K562 (cell line): ENCODE measurements around the gene RNF115. TPM values are rescaled to one million over a fixed set of nuclear protein-coding genes. Genes with fewer than 3 reads are reported as not detected.
A peak's percentile ranks its signal among the peaks of the same experiment; 100 is the strongest.

Experiments used
- BRD9 ChIP-seq: fragments of 450-650 bp; IDR thresholded peaks from 2 replicates; pipeline ENCODE4 v1.6.1; 2018; ENCODE audit warnings: low read depth; ENCODE audit not compliant: partially characterized antibody
- ETV1 ChIP-seq: fragments of 450-650 bp; conservative IDR thresholded peaks from 2 replicates; pipeline ENCODE4 v1.6.1; 2016; ENCODE audit warnings: missing genetic modification characterization, control low read depth, low read depth, missing compliant biosample characterization
- L3MBTL2 ChIP-seq: fragments of 450-650 bp; IDR thresholded peaks from 2 replicates; pipeline ENCODE4 v1.6.1; 2016; ENCODE audit warnings: mild to moderate bottlenecking, moderate library complexity
- NR2C2 ChIP-seq, 2 experiments: fragments of 200-800 bp in 1 of 2; sonication (Bioruptor generic) in 1 of 2; sonication (generic) in 1 of 2; formaldehyde crosslinking in 1 of 2; IDR thresholded peaks; 2 replicates each; pipeline versions ENCODE4 v1.6.1 to v1.8.0; 2016 to 2022; ENCODE audit warnings: mild to moderate bottlenecking in 1 of 2, missing compliant biosample characterization in 1 of 2, missing genetic modification characterization in 1 of 2, missing genetic modification reagents in 1 of 2
- PCBP1 ChIP-seq: fragments of 200-400 bp; formaldehyde crosslinking; IDR thresholded peaks from 2 replicates; pipeline ENCODE4 v1.6.1; 2018; ENCODE audit warnings: mild to moderate bottlenecking, low read depth, low read length; ENCODE audit not compliant: poor library complexity, severe bottlenecking
- PHF21A ChIP-seq: fragments of 450-650 bp; IDR thresholded peaks from 2 replicates; pipeline ENCODE4 v1.6.1; 2017; ENCODE audit warnings: low read depth, borderline replicate concordance
- SMAD1 ChIP-seq: fragments of 150-350 bp; IDR thresholded peaks from 2 replicates; pipeline ENCODE4 v1.6.1; 2014; ENCODE audit warnings: low read length, low read depth; ENCODE audit not compliant: partially characterized antibody
- TRIM24 ChIP-seq, 2 experiments: fragments of 450-650 bp; IDR thresholded peaks; 2 replicates each; pipeline ENCODE4 v1.6.1; 2016
- U2AF1 ChIP-seq: fragments of 200-400 bp; formaldehyde crosslinking; optimal IDR thresholded peaks from 2 replicates; pipeline ENCODE3; 2017; ENCODE audit warnings: mild to moderate bottlenecking, low read depth, low read length, moderate library complexity
- ZBED1 ChIP-seq: IDR thresholded peaks from 2 replicates; pipeline ENCODE4 v1.6.1; 2014
- ZFP36 ChIP-seq: fragments of 150-350 bp; IDR thresholded peaks from 2 replicates; pipeline ENCODE4 v1.6.1; 2018; ENCODE audit warnings: low read length, low read depth; ENCODE audit not compliant: partially characterized antibody
- ZNF184 ChIP-seq: sonication (generic); formaldehyde crosslinking; IDR thresholded peaks from 2 replicates; pipeline ENCODE4 v1.5.0; 2020; ENCODE audit warnings: missing genetic modification reagents
- polyA plus RNA-seq, 8 experiments: library from polyadenylated mRNA; depleted of rRNA in 4 of 8; stranded (reverse) in 5 of 8; unstranded in 3 of 8; fragments of >200 nt; fragmentation: Nextera tagmentation in 2 of 8; fragmentation: Illumina TruSeq in 1 of 8; extraction: Ambion mirVana in 2 of 8; extraction: Trizol in 1 of 8; gene quantifications; 2 replicates each; pipeline versions ENCODE4 v1.2.1 to v1.2.3, GENCODE V29; 2011 to 2014; ENCODE audit warnings: inconsistent platforms in 1 of 8, missing spikeins in 1 of 8
- total RNA-seq, 7 experiments: library from RNA; depleted of rRNA in 6 of 7; stranded (reverse); fragments of >200 nt in 6 of 7; fragmentation: Illumina TruSeq in 2 of 7; extraction: Trizol in 2 of 7; gene quantifications; 2 replicates each; pipeline versions ENCODE4 v1.2.1 to v1.2.3, GENCODE V29; 2011 to 2021; ENCODE audit warnings: low replicate concordance in 1 of 7
- TF ChIP-seq, protein P1 (sequence below), 2 experiments: fragments of 450-650 bp; IDR thresholded peaks; 2 replicates each; pipeline ENCODE4 v1.6.1; 2016
- TF ChIP-seq, protein P2 (sequence below), 2 experiments: fragments of 450-650 bp in 1 of 2; sonication (generic) in 1 of 2; formaldehyde crosslinking in 1 of 2; IDR thresholded peaks; 2 replicates each; pipeline versions ENCODE4 v1.7.1 to v1.9.0; 2016 to 2022; ENCODE audit warnings: inconsistent platforms in 1 of 2, mild to moderate bottlenecking in 1 of 2, missing genetic modification reagents in 1 of 2
- TF ChIP-seq, protein P3 (sequence below): fragments of 250-450 bp; sonication (Bioruptor Pico); IDR thresholded peaks from 2 replicates; pipeline ENCODE4 v1.6.1; 2021; ENCODE audit warnings: mild to moderate bottlenecking

Gene RNF115
- total and polyA plus RNA-seq, 9 of the 15 experiments (the other 6 are each of a cell fraction or from before 2014, with no cell fraction given), result 1.9 to 14.3 (median 9.5) TPM

DNA sequence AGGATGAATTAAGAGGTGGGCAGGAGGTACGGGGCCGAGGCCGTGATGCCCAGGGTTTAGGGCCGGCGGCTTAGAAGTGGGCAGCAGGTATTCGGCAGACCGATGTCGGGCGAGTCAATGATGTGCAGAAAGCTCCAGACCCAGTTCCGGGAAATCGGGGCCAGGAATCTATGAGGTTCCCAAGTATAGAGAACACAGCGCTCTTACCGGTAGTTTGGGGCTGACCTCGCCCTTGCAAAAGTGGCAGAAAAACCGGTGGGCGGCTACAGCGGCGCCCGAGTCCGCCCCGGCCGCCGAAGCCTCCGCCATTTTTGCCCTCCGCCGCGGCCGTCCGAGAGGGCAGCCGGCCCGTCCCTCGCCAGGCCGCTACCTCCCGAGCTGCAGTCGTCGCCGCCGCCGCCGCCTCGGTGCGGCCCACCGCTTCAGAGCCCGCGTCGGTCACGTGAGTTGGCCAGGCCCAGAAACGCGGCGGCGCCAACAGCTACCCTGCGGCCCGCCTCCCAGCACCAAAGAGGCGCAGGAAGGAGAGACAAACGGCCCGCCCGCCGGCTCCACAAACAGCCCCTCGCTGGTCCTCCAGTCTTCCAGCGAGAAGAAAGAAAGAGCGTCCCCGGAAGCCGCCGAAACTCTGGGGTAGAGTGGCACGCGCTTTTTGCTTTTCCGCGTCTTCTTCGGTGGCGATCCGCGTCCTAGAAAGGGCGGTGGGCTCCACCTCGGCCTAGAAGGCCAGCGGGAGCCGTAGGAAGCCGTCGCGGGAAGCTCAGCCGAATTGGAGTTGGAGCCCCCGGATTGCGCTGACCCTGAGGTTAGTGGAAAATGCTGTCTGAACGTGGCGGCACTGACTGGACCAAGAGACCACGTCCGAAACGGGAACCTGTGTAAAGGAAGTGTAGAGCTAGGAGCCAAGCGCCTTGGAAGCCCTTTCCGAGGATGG lies at the start of gene RNF115, which contains the start of gene POLR3C (continued):
- TF ChIP-seq ZFP36 (peak; percentile 14), L3MBTL2 (peak; percentile 90), NR2C2 (CRISPR knock-in tag; IDR thresholded peaks at IDR 0.05) (peak; percentile 52; the same call in 1 of the 2 replicates), NR2C2 (tag; IDR thresholded peaks at IDR 0.05) (peak; percentile 36; the same call in 1 of the 2 replicates), U2AF1 (peak; percentile 50), PCBP1 (no peak), PHF21A (no peak), TRIM24 (IDR thresholded peaks at IDR 0.05) (0 out of 4 replicates have a peak, but pooled peaks of 1 of the 2 experiments have one; percentile 9), ETV1 (peak; percentile 83), ZBED1 (peak; percentile 34; the same call in 1 of the 2 replicates), BRD9 (no peak), SMAD1 (peak; percentile 29), ZNF184 (no peak)
- TF ChIP-seq, protein P1, sequence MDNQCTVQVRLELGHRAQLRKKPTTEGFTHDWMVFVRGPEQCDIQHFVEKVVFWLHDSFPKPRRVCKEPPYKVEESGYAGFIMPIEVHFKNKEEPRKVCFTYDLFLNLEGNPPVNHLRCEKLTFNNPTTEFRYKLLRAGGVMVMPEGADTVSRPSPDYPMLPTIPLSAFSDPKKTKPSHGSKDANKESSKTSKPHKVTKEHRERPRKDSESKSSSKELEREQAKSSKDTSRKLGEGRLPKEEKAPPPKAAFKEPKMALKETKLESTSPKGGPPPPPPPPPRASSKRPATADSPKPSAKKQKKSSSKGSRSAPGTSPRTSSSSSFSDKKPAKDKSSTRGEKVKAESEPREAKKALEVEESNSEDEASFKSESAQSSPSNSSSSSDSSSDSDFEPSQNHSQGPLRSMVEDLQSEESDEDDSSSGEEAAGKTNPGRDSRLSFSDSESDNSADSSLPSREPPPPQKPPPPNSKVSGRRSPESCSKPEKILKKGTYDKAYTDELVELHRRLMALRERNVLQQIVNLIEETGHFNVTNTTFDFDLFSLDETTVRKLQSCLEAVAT (IDR thresholded peaks at IDR 0.05), result peak in 1 of 2 experiments; percentile 51; a peak in 1 of 4 replicates
- TF ChIP-seq, protein P2, sequence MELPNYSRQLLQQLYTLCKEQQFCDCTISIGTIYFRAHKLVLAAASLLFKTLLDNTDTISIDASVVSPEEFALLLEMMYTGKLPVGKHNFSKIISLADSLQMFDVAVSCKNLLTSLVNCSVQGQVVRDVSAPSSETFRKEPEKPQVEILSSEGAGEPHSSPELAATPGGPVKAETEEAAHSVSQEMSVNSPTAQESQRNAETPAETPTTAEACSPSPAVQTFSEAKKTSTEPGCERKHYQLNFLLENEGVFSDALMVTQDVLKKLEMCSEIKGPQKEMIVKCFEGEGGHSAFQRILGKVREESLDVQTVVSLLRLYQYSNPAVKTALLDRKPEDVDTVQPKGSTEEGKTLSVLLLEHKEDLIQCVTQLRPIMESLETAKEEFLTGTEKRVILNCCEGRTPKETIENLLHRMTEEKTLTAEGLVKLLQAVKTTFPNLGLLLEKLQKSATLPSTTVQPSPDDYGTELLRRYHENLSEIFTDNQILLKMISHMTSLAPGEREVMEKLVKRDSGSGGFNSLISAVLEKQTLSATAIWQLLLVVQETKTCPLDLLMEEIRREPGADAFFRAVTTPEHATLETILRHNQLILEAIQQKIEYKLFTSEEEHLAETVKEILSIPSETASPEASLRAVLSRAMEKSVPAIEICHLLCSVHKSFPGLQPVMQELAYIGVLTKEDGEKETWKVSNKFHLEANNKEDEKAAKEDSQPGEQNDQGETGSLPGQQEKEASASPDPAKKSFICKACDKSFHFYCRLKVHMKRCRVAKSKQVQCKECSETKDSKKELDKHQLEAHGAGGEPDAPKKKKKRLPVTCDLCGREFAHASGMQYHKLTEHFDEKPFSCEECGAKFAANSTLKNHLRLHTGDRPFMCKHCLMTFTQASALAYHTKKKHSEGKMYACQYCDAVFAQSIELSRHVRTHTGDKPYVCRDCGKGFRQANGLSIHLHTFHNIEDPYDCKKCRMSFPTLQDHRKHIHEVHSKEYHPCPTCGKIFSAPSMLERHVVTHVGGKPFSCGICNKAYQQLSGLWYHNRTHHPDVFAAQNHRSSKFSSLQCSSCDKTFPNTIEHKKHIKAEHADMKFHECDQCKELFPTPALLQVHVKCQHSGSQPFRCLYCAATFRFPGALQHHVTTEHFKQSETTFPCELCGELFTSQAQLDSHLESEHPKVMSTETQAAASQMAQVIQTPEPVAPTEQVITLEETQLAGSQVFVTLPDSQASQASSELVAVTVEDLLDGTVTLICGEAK (IDR thresholded peaks at IDR 0.05), result peak; percentile 82
- TF ChIP-seq, protein P2 (CRISPR knock-in tag; IDR thresholded peaks at IDR 0.05), result no peak
- TF ChIP-seq, protein P3, sequence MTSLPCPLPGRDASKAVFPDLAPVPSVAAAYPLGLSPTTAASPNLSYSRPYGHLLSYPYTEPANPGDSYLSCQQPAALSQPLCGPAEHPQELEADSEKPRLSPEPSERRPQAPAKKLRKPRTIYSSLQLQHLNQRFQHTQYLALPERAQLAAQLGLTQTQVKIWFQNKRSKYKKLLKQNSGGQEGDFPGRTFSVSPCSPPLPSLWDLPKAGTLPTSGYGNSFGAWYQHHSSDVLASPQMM (CRISPR knock-in tag), result no peak
